ENCODE measurements around the gene ZNF74. TPM values are rescaled to one million over a fixed set of nuclear protein-coding genes. Genes with fewer than 3 reads are reported as not detected.
A peak's percentile ranks its signal among the peaks of the same experiment; 100 is the strongest.

Gene ZNF74
- total and polyA plus RNA-seq, 2 donors (not counting 1 experiment from before 2014, with no cell fraction given): 11.6 TPM

- intact Hi-C loops (cut with micrococcal nuclease): loop anchor here (2.0 kb wide), 1 partner anchor 67 kb away; no protein-coding TSS in a partner anchor
- no peaks in the 10 kb centered on the region for H3K27me3 Mint-ChIP-seq
- Histone ChIP-seq H3K4me1 (ENCODE audit: control insufficient read depth in 2 of 2, insufficient read depth in 2 of 2, low read length in 2 of 2) (peaks cover 10 to 19% of the 10 kb centered on the region in 2 donors), H3K4me3 (ENCODE audit: control extremely low read depth in 1 of 5, extremely low read depth in 1 of 5, insufficient read depth in 1 of 5, low read depth in 2 of 5, low read length in 4 of 5) (no peak overlapping the region), H3K36me3 (replicated peaks in 1 of 2; ENCODE audit: control extremely low read depth in 1 of 2, control insufficient read depth in 1 of 2, extremely low read depth in 1 of 2, insufficient read depth in 2 of 2, low read length in 1 of 2) (no peaks in the 10 kb centered on the region), H3K79me2 (ENCODE audit: control insufficient read depth, insufficient read depth, low read length) (peaks cover 19% of the 10 kb centered on the region), H3K27me3 (replicated peaks in 1 of 4; ENCODE audit: control extremely low read depth in 1 of 4, control insufficient read depth in 3 of 4, insufficient read depth in 4 of 4, low read length in 3 of 4) (no peaks in the 10 kb centered on the region), H3K4me2 (replicated peaks; ENCODE audit: low read depth, low read length, poor library complexity, severe bottlenecking) (peak overlapping the region; percentile 89), H3K9ac (ENCODE audit: low read length) (no peak overlapping the region), H4K20me1 (ENCODE audit: control insufficient read depth, insufficient read depth, low read length, poor library complexity, severe bottlenecking) (no peaks in the 10 kb centered on the region), H2AFZ (ENCODE audit: insufficient read depth, low read depth, low read length, poor library complexity, severe bottlenecking) (no peak overlapping the region), H3K27ac (ENCODE audit: low read length in 2 of 2) (no peak overlapping the region), H3K9me3 (ENCODE audit: control extremely low read depth in 1 of 3, control insufficient read depth in 2 of 3, insufficient read depth in 1 of 3, low read length in 2 of 3) (no peaks in the 10 kb centered on the region)
- H3K9me3 Mint-ChIP-seq (ENCODE audit: insufficient read depth): no peaks in the 10 kb centered on the region
- peak overlapping the region; percentile 70 for H3K27ac Mint-ChIP-seq
- ATAC-seq (ENCODE audit: low read depth) (no peak), DNase-seq (no peak)
- ChIA-PET CTCF (interaction anchor here (1.4 kb wide), 1 partner anchor 23 kb away, joined by 6 read pairs; no protein-coding TSS in a partner anchor), POLR2A (no interaction called here)
- H3K4me1 Mint-ChIP-seq: peaks cover 29% of the 10 kb centered on the region
- TF ChIP-seq, protein P1, sequence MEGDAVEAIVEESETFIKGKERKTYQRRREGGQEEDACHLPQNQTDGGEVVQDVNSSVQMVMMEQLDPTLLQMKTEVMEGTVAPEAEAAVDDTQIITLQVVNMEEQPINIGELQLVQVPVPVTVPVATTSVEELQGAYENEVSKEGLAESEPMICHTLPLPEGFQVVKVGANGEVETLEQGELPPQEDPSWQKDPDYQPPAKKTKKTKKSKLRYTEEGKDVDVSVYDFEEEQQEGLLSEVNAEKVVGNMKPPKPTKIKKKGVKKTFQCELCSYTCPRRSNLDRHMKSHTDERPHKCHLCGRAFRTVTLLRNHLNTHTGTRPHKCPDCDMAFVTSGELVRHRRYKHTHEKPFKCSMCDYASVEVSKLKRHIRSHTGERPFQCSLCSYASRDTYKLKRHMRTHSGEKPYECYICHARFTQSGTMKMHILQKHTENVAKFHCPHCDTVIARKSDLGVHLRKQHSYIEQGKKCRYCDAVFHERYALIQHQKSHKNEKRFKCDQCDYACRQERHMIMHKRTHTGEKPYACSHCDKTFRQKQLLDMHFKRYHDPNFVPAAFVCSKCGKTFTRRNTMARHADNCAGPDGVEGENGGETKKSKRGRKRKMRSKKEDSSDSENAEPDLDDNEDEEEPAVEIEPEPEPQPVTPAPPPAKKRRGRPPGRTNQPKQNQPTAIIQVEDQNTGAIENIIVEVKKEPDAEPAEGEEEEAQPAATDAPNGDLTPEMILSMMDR (IDR thresholded peaks at IDR 0.05): no peak
- no peak for TF ChIP-seq EZH2 (IDR thresholded peaks at IDR 0.05; ENCODE audit: borderline replicate concordance, insufficient read depth, low read depth, low read length, poor library complexity, severe bottlenecking)
- H3K4me3 Mint-ChIP-seq: peak overlapping the region; percentile 97
- 90% methylated on average over 19 of the region's 20 CpGs for WGBS (ENCODE audit: insufficient coverage)
Observed at GRCh38 chr22:20395181-20395906, 1.4 kb downstream of the ZNF74 start.

- ATAC-seq (ENCODE audit: low read depth): no peak
- H3K4me2 ChIP-seq (replicated peaks; ENCODE audit: low read depth, low read length, poor library complexity, severe bottlenecking): no peak overlapping the region
Observed at GRCh38 chr22:20395907-20396287, 1.9 kb downstream of the ZNF74 start.

More at GRCh38 chr22:20395907-20396287, 1.9 kb downstream of the ZNF74 start:
- Mint-ChIP-seq H3K27ac (no peak overlapping the region), H3K27me3 (no peaks in the 10 kb centered on the region), H3K4me3 (peak overlapping the region; percentile 97), H3K4me1 (peaks cover 29% of the 10 kb centered on the region), H3K9me3 (ENCODE audit: insufficient read depth) (no peaks in the 10 kb centered on the region)
- POLR2A ChIA-PET: no interaction called here
- Histone ChIP-seq H4K20me1 (ENCODE audit: control insufficient read depth, insufficient read depth, low read length, poor library complexity, severe bottlenecking) (no peaks in the 10 kb centered on the region), H3K36me3 (replicated peaks in 1 of 2; ENCODE audit: control extremely low read depth in 1 of 2, control insufficient read depth in 1 of 2, extremely low read depth in 1 of 2, insufficient read depth in 2 of 2, low read length in 1 of 2) (peaks cover 0 to 2% of the 10 kb centered on the region in 2 experiments), H3K27ac (ENCODE audit: low read length in 2 of 2) (no peak overlapping the region), H3K27me3 (replicated peaks in 1 of 4; ENCODE audit: control extremely low read depth in 1 of 4, control insufficient read depth in 3 of 4, insufficient read depth in 4 of 4, low read length in 3 of 4) (no peaks in the 10 kb centered on the region), H2AFZ (ENCODE audit: insufficient read depth, low read depth, low read length, poor library complexity, severe bottlenecking) (no peak overlapping the region), H3K9me3 (ENCODE audit: control extremely low read depth in 1 of 3, control insufficient read depth in 2 of 3, insufficient read depth in 1 of 3, low read length in 2 of 3) (no peaks in the 10 kb centered on the region), H3K79me2 (ENCODE audit: control insufficient read depth, insufficient read depth, low read length) (peaks cover 25% of the 10 kb centered on the region), H3K4me1 (ENCODE audit: control insufficient read depth in 2 of 2, insufficient read depth in 2 of 2, low read length in 2 of 2) (peaks cover 10 to 20% of the 10 kb centered on the region in 2 donors), H3K4me3 (ENCODE audit: control extremely low read depth in 1 of 5, extremely low read depth in 1 of 5, insufficient read depth in 1 of 5, low read depth in 2 of 5, low read length in 4 of 5) (no peak overlapping the region), H3K9ac (ENCODE audit: low read length) (no peak overlapping the region)
- TF ChIP-seq, protein P1 (IDR thresholded peaks at IDR 0.05): no peak
- TF ChIP-seq EZH2 (IDR thresholded peaks at IDR 0.05; ENCODE audit: borderline replicate concordance, insufficient read depth, low read depth, low read length, poor library complexity, severe bottlenecking): no peak
- no peak for DNase-seq
- CTCF ChIA-PET: interaction anchor here (1.4 kb wide), 1 partner anchor 22 kb away, joined by 6 read pairs; no protein-coding TSS in a partner anchor
- intact Hi-C loops (cut with micrococcal nuclease): loop anchor here (2.0 kb wide), 1 partner anchor 67 kb away; no protein-coding TSS in a partner anchor
- WGBS (ENCODE audit: insufficient coverage): 17% methylated on average over 1 of the region's 2 CpGs

Measured in B cell (primary cell).